Measurements from ENCODE around the gene TAGLN. TPM values are rescaled to one million over a fixed set of nuclear protein-coding genes. Genes with fewer than 3 reads are reported as not detected.
A peak's percentile ranks its signal among the peaks of the same experiment; 100 is the strongest.

The TAGLN gene
- total and polyA plus RNA-seq, 9 of the 15 experiments (the other 6 are each of a cell fraction or from before 2014, with no cell fraction given), result 0.21 to 4.9 (median 1.1) TPM

DNA sequence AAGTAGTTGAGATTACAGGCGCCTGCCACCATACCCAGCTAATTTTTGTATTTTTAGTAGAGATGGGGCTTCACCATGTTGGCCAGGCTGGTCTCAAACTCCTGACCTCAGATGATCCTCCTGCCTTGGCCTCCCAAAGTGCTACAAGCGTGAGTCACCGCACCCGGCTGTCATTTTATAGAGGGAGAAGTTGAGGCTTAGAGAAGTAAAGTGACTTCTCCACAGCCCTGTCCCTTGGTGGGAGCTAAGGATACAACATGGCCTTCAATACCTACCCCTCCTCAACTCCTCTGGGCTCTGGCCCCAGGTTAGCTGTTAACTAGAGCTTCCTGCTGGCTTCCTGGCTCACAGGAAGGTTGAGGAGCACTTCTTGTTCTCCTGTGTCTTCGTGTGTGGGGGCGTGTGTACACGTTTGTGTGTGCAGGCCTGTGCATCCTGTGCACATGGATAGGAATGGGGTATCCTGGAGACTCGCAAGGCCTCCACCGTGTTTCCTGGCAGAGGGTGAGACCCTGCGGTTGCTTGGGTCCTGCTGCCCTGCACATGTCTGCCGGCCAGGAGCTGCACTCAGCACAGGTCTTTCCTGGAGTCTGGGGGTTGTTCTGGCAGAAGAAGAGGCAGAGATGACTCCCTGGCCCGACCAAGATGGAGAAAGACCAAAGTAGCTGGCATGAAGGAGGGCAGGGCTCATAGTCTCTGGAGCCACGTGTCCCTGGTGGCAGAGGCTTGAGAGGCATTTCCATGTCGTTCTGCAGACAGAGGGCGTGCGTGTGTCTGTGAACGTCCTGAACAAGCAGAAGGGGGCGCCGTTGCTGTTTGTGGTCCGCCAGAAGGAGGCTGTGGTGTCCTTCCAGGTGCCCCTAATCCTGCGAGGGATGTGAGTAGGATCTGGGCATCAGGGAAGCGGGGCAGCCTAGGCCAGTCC lies 18.2 kb upstream of the TAGLN start (continued):
- peak; percentile 60 for TF ChIP-seq RB1 (IDR thresholded peaks at IDR 0.05; ENCODE audit: low read depth)
- TF ChIP-seq BRF1 (IDR thresholded peaks at IDR 0.05; ENCODE audit: borderline replicate concordance, extremely low read depth, insufficient read length), result no peak
- peak; percentile 54; the same call in 1 of the 2 replicates for TF ChIP-seq ESRRA (IDR thresholded peaks at IDR 0.05; ENCODE audit: borderline replicate concordance, low read depth)
- TF ChIP-seq DDX20 (tag; IDR thresholded peaks at IDR 0.05; ENCODE audit: low read depth), result no peak
- no peak for TF ChIP-seq ZNF217 (CRISPR knock-in tag; IDR thresholded peaks at IDR 0.05)
- peak; percentile 93 to 100 (median 100) for TF ChIP-seq CTCF (IDR thresholded peaks at IDR 0.05 in 2 of 3, conservative IDR thresholded peaks at IDR 0.05 in 1 of 3; ENCODE audit: insufficient read depth in 2 of 3, low read depth in 1 of 3, low read length in 3 of 3)
- TF ChIP-seq ZNF124 (CRISPR knock-in tag; IDR thresholded peaks at IDR 0.05), result no peak
- peak; percentile 78 for TF ChIP-seq MYNN (IDR thresholded peaks at IDR 0.05)
- no peak for TF ChIP-seq MYNN (CRISPR knock-in tag; IDR thresholded peaks at IDR 0.05)
- TF ChIP-seq ZNF239 (CRISPR knock-in tag; IDR thresholded peaks at IDR 0.05), result no peak
- TF ChIP-seq LCOR (CRISPR knock-in tag; IDR thresholded peaks at IDR 0.05), result no peak
- TF ChIP-seq ZNF584 (CRISPR knock-in tag; IDR thresholded peaks at IDR 0.05; ENCODE audit: low read depth), result no peak
- TF ChIP-seq RBFOX2 (IDR thresholded peaks at IDR 0.05; ENCODE audit: low read depth, low read length), result peak; percentile 33; the same call in 1 of the 2 replicates
- TF ChIP-seq MAFG (tag; conservative IDR thresholded peaks at IDR 0.05), result no peak
- TF ChIP-seq, protein P1, sequence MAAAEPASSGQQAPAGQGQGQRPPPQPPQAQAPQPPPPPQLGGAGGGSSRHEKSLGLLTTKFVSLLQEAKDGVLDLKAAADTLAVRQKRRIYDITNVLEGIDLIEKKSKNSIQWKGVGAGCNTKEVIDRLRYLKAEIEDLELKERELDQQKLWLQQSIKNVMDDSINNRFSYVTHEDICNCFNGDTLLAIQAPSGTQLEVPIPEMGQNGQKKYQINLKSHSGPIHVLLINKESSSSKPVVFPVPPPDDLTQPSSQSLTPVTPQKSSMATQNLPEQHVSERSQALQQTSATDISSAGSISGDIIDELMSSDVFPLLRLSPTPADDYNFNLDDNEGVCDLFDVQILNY (CRISPR knock-in tag; IDR thresholded peaks at IDR 0.05), result no peak
- peak; percentile 71 to 76 for TF ChIP-seq E2F6 (IDR thresholded peaks at IDR 0.05; ENCODE audit: borderline replicate concordance in 1 of 2, extremely low read depth in 1 of 2, insufficient read depth in 1 of 2, insufficient read length in 1 of 2, low read depth in 1 of 2, low read length in 1 of 2, poor library complexity in 1 of 2, severe bottlenecking in 1 of 2)
- no peak for TF ChIP-seq TCF7 (IDR thresholded peaks at IDR 0.05; ENCODE audit: borderline replicate concordance)
- no peak for TF ChIP-seq TEAD2 (tag; IDR thresholded peaks at IDR 0.05)
- no peak for TF ChIP-seq COPS2 (conservative IDR thresholded peaks at IDR 0.05)
- no peak for TF ChIP-seq HNRNPL (IDR thresholded peaks at IDR 0.05; ENCODE audit: low read depth, low read length)

Data from K562 (cell line).